Heart left ventricle (tissue), 13 donors: Measurements from ENCODE around the gene CHD5.

Source experiments
- POLR2A ChIP-seq, 2 donors: fragments of 450-650 bp; IDR thresholded peaks; one replicate each; pipeline ENCODE4 v1.6.1; 2017; ENCODE audit warnings: antibody characterized with exemption in 2 of 2, mild to moderate bottlenecking in 2 of 2, moderate library complexity in 2 of 2
- TF ChIP-seq, protein P1 (sequence below), 12 donors: fragments of 200-600 bp; sonication (generic) in 4 of 12; IDR thresholded peaks; one replicate each; pipeline versions ENCODE4 v1.5.0 to v1.8.0; 2018 to 2022; ENCODE audit warnings: antibody characterized with exemption in 12 of 12, mild to moderate bottlenecking in 5 of 12
- donor health status: ischemic (EF 13 %, LVEDD 7.1; RV severe dilation, severe dysfunction).
- donor health status: DM: no; HTN: yes; CAD: no.
- donor health status: DM: no; HTN: no; CAD: no.
- donor health status: ischemic (EF 25% LVEDD 6.9; RV normal size, moderate dysfunction).
- donor health status: ischemic (EF 25% LVEDD 5.7; RV mildly dilated, moderate dysfunction).
- donor health status: ischemic (EF 35%, LVEDD 5.7; RV mildly dilated, moderate dysfunction).
- donor health status: nonischemic (EF 11% LVEDD 7.7; RV severe dilation, severe dysfunction).
- donor health status: DM: yes; HTN: yes; CAD: no.
- donor health status: PGD.
- donor health status: ischemic (EF 29% LVEDD 5.4; RV normal size, mild dysfunction).
- donor health status: nonischemic (EF 23%, LVEDD 6.1; RV moderate dilation, normal function).

DNA sequence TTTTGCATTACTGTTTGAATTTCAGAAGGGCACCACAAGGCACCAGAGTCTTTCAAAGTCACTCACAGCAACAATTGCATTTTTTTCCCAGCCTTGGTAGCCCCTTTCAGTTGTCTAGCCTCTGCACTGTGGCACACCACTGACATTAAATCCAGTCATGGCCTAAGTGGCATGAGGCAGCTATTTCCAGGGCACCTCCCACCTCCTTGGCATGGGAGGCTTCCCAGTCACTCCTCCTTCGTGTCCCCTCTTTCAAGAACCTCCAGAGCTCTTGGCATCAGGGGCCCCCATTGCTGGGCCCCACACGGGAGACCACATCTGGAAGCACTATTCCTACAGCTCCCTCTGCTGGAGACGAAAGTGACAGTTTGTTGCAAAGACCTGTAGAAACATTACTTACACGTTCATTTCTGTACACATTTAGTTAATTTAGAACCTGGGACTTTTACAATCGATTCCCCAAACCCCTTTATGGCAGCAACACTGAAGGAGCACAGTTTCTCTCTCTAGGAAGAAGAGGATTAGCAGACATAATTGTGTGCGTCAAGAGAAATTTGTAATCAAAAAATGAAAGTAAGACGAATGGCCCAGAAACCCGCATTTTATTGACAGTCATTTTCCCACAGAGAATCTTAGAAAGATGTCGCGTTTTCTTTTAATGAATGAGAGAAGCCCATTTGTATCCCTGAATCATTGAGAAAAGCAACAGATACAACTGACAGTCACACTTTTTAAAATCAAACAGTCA is 5.7 kb upstream of the CHD5 start:
- TF ChIP-seq, protein P1, sequence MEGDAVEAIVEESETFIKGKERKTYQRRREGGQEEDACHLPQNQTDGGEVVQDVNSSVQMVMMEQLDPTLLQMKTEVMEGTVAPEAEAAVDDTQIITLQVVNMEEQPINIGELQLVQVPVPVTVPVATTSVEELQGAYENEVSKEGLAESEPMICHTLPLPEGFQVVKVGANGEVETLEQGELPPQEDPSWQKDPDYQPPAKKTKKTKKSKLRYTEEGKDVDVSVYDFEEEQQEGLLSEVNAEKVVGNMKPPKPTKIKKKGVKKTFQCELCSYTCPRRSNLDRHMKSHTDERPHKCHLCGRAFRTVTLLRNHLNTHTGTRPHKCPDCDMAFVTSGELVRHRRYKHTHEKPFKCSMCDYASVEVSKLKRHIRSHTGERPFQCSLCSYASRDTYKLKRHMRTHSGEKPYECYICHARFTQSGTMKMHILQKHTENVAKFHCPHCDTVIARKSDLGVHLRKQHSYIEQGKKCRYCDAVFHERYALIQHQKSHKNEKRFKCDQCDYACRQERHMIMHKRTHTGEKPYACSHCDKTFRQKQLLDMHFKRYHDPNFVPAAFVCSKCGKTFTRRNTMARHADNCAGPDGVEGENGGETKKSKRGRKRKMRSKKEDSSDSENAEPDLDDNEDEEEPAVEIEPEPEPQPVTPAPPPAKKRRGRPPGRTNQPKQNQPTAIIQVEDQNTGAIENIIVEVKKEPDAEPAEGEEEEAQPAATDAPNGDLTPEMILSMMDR (IDR thresholded peaks at IDR 0.05): peak in 10 of 12 donors; percentile 11 to 55 (median 42)
- no peak for TF ChIP-seq POLR2A (IDR thresholded peaks at IDR 0.05)
